GM13977 (cell line): Measurements from ENCODE around the gene HIVEP3.

Experiments used
- DNase-seq: peaks from one replicate; pipeline ENCODE4 v3.0.0; 2012; ENCODE audit warnings: low spot score
- in situ Hi-C: fragments of 300-500 bp; cut with MboI; formaldehyde crosslinking; loops from one replicate; pipeline ENCODE4 v1.12.0; 2022; ENCODE audit warnings: low sequenced_read_pairs, low pct_unique_long_range_greater_than_20kb, mixed read lengths, inconsistent platforms; ENCODE audit not compliant: unreplicated experiment
- TF ChIP-seq, protein P1 (sequence below): IDR thresholded peaks from 2 replicates; pipeline ENCODE4 v1.5.1; 2012; ENCODE audit warnings: mild to moderate bottlenecking, control low read depth; ENCODE audit not compliant: insufficient read depth; ENCODE audit errors: extremely low read depth, missing control alignments

Gene HIVEP3

DNA sequence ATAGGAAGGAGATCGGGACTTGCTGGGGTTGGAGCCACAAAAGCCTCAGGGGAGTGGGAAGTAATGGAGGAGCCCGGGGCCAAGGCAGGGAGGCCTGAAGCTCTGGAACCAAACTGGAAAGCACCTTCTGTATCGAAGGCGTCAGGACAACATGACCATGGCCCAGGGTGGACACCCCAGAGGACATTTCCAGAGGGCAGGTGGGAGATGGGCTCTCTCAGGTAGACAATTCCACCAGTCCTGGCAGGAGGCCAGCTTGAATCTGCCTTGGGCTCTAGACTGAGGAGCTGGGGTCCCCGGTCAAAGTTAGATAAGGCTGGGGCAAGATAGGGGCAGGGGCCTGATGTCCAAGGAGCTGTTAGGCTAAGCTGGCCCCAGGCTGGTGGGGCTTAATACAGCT, 329.3 kb downstream of the HIVEP3 start:
- no peak for DNase-seq
- in situ Hi-C loops: no loop called here
- TF ChIP-seq, protein P1, sequence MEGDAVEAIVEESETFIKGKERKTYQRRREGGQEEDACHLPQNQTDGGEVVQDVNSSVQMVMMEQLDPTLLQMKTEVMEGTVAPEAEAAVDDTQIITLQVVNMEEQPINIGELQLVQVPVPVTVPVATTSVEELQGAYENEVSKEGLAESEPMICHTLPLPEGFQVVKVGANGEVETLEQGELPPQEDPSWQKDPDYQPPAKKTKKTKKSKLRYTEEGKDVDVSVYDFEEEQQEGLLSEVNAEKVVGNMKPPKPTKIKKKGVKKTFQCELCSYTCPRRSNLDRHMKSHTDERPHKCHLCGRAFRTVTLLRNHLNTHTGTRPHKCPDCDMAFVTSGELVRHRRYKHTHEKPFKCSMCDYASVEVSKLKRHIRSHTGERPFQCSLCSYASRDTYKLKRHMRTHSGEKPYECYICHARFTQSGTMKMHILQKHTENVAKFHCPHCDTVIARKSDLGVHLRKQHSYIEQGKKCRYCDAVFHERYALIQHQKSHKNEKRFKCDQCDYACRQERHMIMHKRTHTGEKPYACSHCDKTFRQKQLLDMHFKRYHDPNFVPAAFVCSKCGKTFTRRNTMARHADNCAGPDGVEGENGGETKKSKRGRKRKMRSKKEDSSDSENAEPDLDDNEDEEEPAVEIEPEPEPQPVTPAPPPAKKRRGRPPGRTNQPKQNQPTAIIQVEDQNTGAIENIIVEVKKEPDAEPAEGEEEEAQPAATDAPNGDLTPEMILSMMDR: no peak

DNA sequence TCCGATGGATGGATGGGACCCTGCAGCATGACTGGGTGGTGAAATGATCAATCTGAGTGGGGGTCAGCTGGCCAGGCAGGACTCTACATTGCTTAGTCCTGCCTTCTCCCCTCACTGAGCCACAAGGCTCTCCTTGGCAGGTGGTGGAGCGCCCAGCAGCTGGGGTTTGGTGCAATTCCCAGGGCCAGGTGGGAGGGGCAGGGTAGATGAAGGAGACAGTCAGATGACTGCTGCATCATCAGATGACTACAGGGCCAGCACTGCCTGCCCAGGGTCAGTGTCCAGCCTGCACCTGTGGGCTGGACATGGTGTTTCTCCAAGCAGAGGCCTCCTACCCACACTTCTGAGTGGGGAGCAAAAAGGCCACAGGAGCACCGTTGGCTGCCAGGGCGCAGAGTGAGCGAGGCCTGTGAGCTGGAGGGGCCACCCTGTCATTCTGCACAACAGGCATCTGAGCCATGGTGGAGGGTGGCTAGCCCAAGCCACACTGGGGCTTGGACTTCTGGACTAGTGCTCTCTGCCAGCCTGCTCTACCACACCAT, 330.3 kb downstream of the HIVEP3 start:
- TF ChIP-seq, protein P1: no peak
- no peak for DNase-seq

DNA sequence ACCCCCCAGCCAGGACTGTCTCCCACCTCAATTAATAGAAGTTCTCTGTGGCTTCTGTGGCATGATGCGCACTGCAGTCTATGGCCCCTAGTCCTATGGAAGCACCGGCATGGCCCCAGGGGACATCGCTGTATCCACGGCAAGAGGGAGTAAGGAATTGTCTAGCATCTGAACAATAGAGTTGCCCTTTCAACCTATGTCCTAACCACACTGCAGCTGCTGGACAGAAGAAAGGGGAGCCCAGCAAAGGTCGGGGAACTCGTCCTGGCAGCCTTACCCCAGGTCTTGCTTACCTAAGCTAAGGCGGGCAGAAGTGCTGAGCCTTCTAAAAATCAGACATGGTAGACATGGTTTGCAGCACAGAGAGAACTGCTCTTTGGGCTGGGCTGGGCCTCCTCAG, 330.9 kb downstream of the HIVEP3 start:
- no peak for DNase-seq
- in situ Hi-C loops: no loop called here
- TF ChIP-seq, protein P1: no peak

More for the DNA sequence above, 330.3 kb downstream of the HIVEP3 start:
- in situ Hi-C loops: no loop called here

DNA sequence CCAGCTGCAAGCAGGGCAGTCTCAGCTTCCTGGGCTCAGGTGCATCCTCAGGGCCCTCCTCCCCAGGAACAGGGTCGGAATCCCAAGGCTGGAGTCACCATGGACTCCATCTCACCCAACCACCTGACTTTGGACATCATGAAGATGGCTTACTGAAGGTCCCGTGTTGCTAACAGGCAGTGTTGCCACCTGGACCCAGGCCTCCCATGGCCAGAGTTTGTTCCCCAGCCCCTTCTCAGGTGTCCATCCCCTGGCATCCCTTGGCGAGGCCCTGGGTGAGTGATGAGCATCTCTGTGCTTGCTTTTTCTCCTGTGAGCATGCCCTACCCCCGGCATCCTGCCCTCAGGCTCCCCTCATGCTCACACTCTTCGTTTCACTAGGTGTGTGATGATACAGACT, 332.5 kb downstream of the HIVEP3 start:
- in situ Hi-C loops: no loop called here
- TF ChIP-seq, protein P1: no peak
- no peak for DNase-seq

DNA sequence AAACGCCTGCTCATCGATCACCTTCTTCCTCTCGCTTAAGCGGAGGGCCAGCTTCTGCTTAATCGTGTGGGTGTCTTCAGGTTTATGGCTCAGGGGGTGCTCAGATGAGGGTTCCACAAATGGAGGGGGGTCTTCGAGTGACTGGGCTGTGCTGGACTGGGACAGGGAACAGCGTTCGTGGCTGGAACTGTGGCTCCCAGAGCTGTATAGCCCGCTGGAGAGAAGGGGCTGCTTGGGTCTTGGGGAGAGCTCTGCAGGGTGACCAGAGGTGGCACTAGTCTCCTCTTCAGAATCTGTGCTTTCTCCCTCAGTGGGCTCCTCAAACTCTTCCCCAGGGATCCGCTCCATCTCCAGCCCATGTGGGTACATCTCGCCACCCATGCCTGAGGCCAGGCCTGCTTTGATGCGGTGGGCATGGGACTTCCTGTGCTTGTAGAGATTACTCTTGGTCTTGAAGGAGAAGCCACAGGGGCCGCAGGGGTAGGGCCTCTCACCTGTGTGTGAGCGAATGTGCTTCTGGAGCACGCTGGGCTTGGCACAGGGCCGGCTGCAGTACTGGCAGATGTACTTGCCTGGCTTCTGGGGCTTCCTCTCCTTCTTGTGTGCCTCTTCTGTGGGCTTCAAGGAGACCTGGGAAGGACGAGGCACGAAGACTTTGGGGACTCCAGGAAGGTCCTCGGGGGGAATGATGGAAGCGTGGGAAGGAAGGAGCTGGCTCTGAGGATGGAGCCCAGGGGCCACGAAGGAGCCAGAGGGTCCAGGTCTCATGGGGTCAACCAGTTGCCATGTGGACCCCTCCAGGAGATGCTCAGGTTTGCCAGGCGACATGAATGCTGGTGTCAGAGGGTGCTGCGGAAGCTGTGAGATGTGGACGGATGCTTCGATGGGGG, 334.8 kb downstream of the HIVEP3 start:
- in situ Hi-C loops: no loop called here
- TF ChIP-seq, protein P1: no peak
- no peak for DNase-seq

DNA sequence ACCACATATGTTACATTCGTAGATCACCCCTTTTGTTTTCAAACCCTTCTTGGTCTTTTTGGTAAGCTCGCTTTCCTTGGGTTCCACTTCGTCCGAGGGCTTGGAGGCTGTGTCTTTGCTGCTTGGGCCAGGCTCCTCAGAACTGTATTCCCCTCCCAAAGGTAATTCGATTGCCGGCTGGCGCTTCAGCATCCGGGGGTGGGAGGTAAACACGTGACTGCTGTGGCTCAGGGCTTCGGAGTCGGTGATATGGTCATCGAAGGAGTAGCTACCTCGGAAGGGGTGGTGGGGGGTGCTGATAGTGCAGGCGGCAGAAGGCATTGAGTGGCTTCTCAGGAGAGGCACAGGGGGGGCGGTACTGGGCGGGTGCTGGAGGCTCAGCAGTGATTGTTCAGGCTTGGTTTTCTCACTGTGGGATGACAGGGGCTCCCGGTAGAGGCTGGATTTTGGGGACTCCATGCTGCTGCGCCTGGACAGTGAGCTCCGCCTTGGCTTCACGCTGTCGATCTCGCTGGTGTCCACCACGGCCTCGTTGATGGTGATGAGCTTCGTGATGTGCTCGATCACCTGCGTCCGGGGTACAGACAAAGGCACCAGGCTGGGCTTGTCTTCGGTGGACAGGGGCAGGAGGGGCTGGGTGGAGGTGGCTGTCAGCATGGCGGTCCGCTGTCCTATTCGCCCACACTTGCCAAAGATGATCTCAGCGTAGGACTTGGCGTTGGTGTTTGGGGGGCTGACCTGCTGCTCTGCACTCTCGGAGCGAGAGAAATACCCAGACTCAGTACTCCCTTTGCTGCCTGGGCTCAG, 335.7 kb downstream of the HIVEP3 start:
- in situ Hi-C loops: no loop called here
- TF ChIP-seq, protein P1: no peak

More for the DNA sequence above, 335.7 kb downstream of the HIVEP3 start:
- DNase-seq: no peak
